ENCODE results near the gene STX10.

STX10 gene

DNA sequence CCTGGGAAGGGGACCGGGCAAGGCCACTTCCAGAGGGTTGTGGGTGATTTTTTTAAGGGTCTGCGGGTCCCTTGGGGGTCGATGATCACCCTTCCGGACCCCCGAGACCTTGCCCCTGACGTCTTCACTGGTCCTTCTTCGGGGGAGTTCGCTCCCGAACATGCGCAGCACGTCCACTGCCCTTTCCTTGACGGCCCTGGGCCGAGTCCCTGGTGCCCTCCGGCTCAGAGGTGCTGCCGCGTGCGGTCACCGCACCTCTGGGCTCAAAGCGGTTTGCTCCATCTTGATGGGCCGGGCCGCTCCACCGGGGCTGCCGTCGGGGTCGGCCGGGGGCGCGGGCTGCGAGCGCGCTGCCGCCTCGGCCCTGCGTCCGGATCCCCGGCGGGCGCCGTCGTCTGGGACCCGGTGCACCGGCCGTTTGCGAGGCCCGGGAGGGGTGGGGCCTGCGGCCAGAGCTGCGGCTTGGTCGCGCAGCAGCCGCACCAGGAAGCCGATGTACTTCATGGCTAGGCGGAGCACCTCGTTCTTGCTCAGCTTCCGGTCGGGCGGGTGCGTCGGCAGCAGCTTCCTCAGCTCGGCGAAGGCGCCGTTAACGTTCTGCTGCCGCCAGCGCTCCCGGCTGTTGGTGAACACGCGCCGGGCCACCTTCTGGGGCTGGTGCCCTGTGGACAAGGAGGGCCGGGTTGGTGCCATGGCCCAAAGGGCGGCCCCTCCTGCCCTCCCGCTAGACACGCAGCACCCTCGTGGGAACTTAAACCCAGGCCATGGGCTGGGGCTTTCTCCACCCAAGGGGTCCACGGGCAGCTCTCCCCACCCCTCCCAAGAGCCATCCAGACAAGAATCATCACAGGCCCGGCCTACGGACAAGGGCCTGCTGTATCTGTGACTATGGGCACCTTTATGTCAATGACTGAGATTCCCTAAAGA is 50.8 kb downstream of the STX10 start:
- peak; percentile 84 for DNase-seq

DNA sequence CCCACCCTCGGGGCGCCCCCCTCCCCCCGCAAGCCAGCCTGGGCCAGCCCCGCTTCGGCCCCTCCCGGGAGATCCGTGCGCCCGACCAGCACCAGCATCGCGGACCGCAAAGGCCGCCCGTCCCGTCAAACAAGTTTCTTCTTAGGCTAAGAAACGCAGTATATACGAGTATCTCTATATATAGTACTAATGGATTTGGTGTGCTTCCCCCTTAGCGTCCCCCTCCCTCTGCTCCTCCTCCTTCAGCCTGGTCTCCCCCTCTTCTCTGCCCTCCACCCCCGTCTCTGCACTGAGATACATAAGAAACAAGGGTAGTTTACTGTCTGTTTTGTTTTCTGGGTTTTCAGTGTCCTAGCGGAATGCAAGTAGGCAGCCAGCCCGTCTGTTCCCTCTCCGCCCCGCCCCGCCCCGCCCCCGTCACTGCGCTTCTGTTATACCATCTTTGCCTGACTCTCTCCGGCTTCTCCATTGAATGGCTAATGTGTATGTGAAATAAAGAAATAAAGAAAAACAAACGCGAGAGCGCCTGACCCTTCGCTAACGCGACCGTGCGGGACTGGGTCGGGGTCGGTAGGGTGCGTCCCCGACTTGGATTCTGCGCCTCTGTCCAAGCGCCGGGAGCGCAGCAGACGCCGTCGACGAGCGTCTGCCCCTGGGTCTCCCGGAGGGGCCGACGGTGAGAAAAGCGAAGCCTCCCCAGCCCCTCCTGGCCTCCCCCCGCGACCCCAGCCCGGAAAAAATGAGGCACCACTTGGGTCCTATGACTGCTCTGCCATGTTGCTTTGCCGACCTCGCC is 51.7 kb downstream of the STX10 start:
- peak; percentile 54 for DNase-seq

DNA sequence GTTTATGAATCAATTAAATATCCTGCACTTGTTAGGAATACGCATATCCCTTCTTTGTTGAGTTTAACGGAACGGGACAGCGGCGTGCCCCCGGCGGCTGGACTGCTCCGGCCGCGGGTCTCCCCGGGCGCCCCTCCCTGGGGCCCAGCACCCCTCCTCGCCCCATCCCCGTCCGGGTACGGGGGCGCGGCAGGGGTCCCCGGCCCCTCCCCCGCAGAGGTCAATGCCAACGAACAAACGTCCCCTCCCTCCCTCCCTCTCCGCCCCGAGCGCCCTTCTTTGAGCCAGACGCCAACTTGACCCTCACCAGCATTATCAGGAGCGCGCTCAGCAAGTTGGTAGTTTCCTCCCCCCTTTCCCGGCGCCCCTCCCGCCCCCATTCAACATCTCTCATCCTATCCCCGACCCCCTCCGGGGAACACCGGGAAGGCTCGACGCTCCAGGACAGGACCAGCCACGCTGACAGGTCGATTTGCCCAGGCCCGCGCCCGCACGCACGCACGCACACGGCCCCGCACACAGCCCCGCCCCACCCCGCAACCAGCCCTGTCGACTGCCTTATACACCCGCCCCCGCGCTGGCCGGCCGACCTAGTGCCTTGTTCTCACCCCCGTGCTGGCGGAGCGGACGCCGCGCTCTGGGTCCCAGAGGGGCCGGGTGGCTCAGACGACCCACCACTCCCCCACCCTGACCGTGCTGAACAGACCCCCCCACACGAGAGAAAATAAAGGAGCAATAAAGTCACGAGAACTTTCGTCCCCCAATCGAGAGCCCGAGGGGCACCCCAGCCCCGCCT is 52.5 kb downstream of the STX10 start:
- no peak for DNase-seq

DNA sequence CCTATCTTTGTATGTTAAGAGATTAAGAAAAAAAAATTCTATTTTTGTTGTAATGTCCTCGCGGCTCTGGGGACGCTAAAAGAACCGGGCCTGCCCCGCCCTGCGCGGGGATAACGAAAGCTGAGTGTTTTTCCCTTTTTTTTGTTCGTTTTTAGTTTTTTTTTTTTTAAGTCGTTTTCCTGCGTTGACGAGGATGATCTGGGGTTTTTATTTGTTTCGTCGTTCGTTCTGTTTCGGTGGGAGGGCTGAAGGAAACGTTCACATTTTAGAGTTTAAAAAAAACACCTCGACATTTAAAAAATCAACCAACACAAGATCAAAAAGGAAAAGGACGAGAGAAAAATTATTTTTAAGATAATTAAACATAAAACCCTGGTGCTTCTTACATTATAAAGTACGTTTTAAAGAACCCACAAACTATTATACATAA is 53.1 kb downstream of the STX10 start:
- no peak for DNase-seq

DNA sequence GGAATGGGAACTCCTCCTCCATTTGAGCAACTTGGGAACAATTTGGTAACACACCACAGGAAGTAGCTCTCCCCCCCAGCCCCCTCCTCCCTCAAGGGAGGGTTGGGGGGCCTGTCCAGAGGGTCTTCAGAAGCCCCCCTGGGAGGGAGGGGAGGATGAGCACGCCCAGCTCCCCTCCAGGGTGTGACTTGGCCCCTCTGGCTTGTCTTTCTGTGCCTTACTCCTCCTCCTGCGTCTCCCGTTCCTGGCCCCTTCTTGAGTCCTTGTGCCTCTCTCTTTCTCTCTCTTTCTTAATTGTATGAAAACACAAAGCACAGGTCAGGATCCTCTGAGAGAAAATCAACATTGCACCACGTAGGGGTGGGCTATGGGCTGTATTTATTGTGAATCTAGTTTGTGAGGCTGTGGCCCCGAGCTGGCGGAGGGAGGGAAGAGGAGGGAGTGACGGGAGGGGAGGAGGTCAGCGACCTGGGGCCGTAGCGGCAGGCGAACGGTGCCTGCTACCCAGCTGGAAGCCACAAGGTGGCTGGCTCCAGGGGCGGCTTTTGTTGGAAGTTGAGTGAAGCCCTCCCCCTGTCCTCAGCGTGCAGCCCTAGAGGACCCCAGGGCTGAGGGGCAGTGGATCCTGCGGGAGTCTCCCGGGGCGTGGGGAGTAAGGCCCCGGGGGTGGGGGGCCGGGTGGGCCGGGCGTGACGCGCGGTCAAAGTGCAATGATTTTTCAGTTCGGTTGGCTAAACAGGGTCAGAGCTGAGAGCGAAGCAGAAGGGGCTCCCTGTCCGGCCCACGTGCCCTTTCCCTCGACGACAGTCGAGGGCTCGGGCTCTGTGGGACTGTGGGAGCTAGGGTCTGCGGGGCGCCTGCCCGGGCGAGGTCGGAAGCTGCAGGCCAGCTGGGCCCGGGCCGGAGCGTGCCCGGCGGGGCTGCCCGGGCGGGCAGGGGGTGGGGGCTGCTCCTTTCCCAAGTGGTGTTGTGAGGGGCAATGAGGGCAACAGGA is 53.9 kb downstream of the STX10 start:
- no peak for DNase-seq

DNA sequence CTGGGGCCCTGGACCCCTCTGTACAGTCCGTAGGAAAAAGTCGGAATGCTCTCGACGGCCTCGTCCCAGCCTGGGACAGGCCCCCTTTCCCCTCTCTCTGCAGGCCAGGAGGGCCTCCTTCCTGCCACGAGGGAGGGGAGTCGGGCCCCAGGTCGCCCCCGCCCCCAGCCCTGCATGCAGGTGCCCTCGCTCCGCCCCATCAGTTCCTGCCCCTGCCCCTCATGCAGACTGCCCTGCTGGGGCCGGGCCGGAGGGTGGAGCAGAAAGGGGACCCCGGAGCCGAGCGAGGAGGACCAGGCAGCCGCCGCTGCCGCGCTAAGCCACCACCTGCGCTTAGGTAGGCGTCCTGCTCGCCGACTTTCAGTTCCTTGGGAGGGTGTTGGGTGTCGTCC is 54.8 kb downstream of the STX10 start:
- DNase-seq = peak; percentile 53

DNA sequence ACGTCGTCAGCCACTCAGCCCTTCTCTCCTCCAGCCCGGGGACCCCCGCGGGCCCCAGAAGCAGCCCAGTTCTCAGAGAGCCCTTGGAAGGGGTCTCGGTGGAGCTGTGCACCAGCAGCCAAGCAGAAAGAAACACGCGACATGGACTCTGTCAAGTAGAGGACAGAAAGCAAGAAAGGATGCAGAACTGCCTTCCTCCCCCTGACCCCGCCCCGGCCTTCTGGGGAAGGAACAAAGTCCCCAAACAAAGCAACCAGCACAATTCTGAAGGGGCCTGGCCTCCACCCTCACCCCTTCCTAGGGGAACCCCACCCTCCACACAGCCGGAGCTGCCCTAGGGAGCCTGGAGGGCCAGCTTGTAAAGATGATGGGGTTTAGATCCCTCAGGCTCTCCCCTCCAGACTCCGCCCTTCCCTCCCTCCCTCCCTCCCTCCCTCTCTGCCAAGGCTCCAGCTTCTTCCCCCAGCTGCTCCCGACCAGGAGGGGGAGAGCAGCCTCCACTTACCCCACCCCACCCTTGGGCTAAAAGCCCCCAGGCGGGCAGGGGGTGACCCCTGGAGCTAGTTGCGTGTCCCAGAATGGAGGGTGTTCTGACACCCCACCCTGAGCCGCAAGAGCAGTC is 55.3 kb downstream of the STX10 start:
- peak; percentile 46 for DNase-seq

DNA sequence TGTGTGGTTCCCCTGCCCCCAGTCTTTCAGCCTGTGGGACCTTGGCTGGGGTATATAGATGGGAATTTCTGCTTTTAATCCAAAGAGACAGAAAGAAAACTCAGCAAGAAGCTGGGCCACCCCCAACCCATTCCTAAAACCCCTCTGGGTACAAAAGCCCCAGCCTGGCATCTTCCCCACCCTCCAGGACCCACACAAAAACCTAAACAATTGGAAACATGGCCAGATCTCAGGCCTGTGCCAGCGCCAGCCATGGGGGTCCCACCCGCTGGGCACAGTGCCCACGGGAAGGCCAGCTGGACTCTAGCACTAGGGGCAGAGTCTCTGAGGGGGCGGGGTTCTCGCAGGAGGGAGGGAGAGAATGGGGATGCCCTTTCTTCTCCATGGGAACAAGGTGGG is 56.1 kb downstream of the STX10 start:
- DNase-seq = no peak

Data from CD4-positive, alpha-beta T cell treated with Interferon gamma for 1 hour (primary cell).